PC-9 (cell line): ENCODE measurements around the gene ATF2.

Experiments
- EZH2 ChIP-seq: fragments of 200-600 bp; sonication (generic); IDR thresholded peaks from 2 replicates; pipeline ENCODE4 v1.8.0; 2017; ENCODE audit warnings: antibody characterized with exemption, low read depth
- TF ChIP-seq, protein P1 (sequence below): fragments of 200-600 bp; sonication (generic); conservative IDR thresholded peaks from 2 replicates; pipeline ENCODE4 v1.6.1; 2017; ENCODE audit warnings: mixed run types, antibody characterized with exemption, mild to moderate bottlenecking, moderate library complexity

DNA sequence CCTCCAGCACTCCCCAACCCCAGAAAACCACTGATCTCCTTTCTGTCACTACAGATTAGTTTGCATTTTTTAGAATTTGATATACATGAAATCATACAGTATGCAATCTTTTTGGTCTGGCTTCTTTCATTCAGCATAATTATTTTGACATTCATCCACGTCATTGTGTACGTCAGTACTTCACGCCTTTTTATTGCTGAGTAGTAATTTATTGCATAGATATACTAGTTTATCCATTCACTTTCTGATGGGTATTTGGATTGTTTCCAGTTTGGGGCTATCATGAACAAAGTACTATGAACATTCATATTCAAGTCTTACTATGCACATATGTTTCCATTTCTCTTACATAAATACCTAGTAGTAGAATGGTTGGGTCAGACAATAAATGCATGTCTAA is 142.8 kb downstream of the ATF2 start:
- TF ChIP-seq, protein P1, sequence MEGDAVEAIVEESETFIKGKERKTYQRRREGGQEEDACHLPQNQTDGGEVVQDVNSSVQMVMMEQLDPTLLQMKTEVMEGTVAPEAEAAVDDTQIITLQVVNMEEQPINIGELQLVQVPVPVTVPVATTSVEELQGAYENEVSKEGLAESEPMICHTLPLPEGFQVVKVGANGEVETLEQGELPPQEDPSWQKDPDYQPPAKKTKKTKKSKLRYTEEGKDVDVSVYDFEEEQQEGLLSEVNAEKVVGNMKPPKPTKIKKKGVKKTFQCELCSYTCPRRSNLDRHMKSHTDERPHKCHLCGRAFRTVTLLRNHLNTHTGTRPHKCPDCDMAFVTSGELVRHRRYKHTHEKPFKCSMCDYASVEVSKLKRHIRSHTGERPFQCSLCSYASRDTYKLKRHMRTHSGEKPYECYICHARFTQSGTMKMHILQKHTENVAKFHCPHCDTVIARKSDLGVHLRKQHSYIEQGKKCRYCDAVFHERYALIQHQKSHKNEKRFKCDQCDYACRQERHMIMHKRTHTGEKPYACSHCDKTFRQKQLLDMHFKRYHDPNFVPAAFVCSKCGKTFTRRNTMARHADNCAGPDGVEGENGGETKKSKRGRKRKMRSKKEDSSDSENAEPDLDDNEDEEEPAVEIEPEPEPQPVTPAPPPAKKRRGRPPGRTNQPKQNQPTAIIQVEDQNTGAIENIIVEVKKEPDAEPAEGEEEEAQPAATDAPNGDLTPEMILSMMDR, result no peak
- TF ChIP-seq EZH2, result no peak
